Neural cell (in vitro differentiated cells): ENCODE results near the gene SDCBP2.

ENCODE experiments used
- CTCF ChIP-seq: fragments of 450-650 bp; IDR thresholded peaks from 2 replicates; pipeline ENCODE4 v1.5.1; 2014; ENCODE audit warnings: antibody characterized with exemption, mild to moderate bottlenecking, moderate library complexity; ENCODE audit not compliant: poor library complexity, severe bottlenecking
- EP300 ChIP-seq: fragments of 450-650 bp; conservative IDR thresholded peaks from 2 replicates; pipeline ENCODE4 v1.6.1; 2014; ENCODE audit warnings: antibody characterized with exemption, mild to moderate bottlenecking, moderate library complexity; ENCODE audit not compliant: poor library complexity, severe bottlenecking
- EZH2 ChIP-seq: fragments of 200-600, 300-800 bp; shearing (Covaris generic), sonication (generic); IDR thresholded peaks from 2 replicates; pipeline ENCODE4 v1.6.1; 2014; ENCODE audit warnings: antibody characterized with exemption, low read length, borderline replicate concordance, mild to moderate bottlenecking; ENCODE audit not compliant: insufficient read depth, poor library complexity, severe bottlenecking
- MXI1 ChIP-seq: fragments of 450-650 bp; conservative IDR thresholded peaks from 2 replicates; pipeline ENCODE4 v1.6.1; 2014; ENCODE audit warnings: antibody characterized with exemption, mild to moderate bottlenecking; ENCODE audit not compliant: poor library complexity, severe bottlenecking
- REST ChIP-seq: IDR thresholded peaks from 2 replicates; pipeline ENCODE4 v1.6.1; 2012; ENCODE audit warnings: borderline replicate concordance

GRCh38 chr20:1265226-1265915 is 63.6 kb downstream of the SDCBP2 start:
- TF ChIP-seq EZH2 (no peak), CTCF (no peak), MXI1 (no peak), EP300 (no peak), REST (no peak)
